Measurements from ENCODE around the gene NMT1. TPM values are rescaled to one million over a fixed set of nuclear protein-coding genes. Genes with fewer than 3 reads are reported as not detected.
A peak's percentile ranks its signal among the peaks of the same experiment; 100 is the strongest.

NMT1 gene
- total RNA-seq, 2 donors from 2014 or later: 130 to 270 TPM

DNA sequence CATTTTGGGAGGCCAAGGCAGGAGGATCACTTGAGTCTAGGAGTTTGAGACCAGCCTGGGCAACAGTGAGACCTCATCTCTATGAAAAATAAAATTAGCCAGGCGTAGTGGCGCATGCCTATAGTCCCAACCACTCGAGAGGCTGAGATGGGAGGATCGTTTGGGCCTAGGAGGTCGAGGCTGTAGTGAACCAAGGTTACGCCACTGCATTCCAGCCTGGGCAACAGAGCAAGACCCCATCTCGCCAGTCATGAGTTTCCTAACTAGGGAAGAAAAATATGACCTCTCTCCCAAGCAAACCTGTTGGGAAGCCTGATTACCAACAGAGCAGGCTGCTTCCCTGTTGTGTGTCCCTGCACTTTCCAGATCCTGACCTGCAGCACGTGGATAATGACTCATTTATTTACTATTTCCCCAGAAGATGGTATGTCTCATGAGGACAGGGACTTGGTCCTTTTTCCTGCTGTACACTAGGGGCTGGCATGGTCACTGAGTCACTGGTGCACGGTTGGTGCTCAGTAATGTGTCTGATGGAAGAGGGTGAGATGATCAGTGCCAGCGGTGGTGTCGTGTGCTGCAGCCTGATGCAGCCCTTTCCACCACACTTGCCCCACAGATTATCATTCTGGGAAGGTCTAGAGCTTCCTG is 30.8 kb downstream of the NMT1 start:
- ATAC-seq (no peak), DNase-seq (ENCODE audit: low spot score in 2 of 2) (no peak)
- Mint-ChIP-seq H3K9me3 (no peaks in the 10 kb centered on the region), H3K27ac (peak overlapping the region; percentile 47 to 77), H3K36me3 (peaks cover 12 to 24% of the 10 kb centered on the region in 2 donors)

DNA sequence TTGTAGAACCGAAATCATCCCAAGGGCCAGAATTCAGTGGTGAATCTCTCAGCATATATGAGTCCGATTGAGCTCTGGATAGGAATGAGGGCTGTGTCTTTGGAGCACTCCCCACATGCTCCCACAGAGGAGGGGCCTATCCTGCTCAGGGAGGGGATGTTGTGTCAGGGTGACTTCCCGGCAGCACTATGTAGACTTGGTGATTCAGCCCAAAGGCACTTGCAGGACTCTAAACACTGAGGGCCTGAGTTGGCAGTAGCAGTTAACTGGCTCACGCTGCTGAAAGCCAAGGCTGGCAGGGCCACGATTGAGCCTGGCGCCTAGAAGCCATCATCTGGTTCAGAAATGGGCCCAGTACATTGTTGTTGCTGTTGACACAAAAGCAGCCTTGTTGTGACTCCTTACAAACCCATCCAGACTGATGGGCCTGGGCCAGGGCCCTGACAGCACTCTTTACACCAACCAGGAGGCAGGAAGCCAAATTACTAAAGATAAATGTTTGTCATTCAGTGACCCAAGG is 31.9 kb downstream of the NMT1 start:
- H3K27ac Mint-ChIP-seq: peak overlapping the region in 1 of 2 donors; percentile 72
- DNase-seq (ENCODE audit: low spot score in 2 of 2) (no peak), ATAC-seq (no peak)
- H3K36me3 Mint-ChIP-seq: peaks cover 12 to 26% of the 10 kb centered on the region in 2 donors
- no peaks in the 10 kb centered on the region for H3K9me3 Mint-ChIP-seq

GRCh38 chr17:45093444-45094110 is 32.5 kb downstream of the NMT1 start:
- no peak for ATAC-seq

GRCh38 chr17:45096141-45096540 is 35.0 kb downstream of the NMT1 start:
- Mint-ChIP-seq H3K36me3 (peaks cover 22 to 28% of the 10 kb centered on the region in 2 donors), H3K9me3 (no peaks in the 10 kb centered on the region), H3K27ac (peak overlapping the region; percentile 2 to 35)
- DNase-seq (ENCODE audit: low spot score in 2 of 2): no peak
- ATAC-seq: no peak

More at GRCh38 chr17:45093444-45094110, 32.5 kb downstream of the NMT1 start:
- no peak for DNase-seq (ENCODE audit: low spot score in 2 of 2)
- Mint-ChIP-seq H3K36me3 (peaks cover 14 to 28% of the 10 kb centered on the region in 2 donors), H3K9me3 (no peaks in the 10 kb centered on the region), H3K27ac (peak overlapping the region; percentile 72)

DNA sequence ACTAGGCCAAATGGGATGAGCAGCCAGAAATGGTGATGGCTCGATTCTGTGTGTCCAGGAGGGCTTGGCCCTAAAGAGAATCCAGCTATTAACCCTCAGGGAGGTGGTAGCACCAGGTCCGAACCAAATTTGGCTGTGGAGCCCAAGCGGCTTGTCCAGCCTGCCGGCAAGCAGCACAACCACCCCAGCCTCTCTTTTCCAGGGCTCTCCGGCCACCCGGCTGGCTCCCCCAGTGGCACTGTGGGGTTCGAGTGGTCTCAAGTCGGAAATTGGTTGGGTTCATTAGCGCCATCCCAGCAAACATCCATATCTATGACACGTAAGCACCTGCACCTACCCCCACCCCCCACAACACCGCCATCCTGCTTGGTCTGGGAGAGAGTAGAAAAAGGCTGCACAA is 35.8 kb downstream of the NMT1 start:
- Mint-ChIP-seq H3K36me3 (peaks cover 22 to 26% of the 10 kb centered on the region in 2 donors), H3K27ac (peak overlapping the region in 1 of 2 donors; percentile 29), H3K9me3 (no peaks in the 10 kb centered on the region)
- ATAC-seq (no peak), DNase-seq (ENCODE audit: low spot score in 2 of 2) (no peak)

- no peak for ATAC-seq
- Mint-ChIP-seq H3K9me3 (no peaks in the 10 kb centered on the region), H3K36me3 (peaks cover 22 to 26% of the 10 kb centered on the region in 2 donors), H3K27ac (peak overlapping the region; percentile 73 to 79)
- no peak for DNase-seq (ENCODE audit: low spot score in 2 of 2)
Measured at GRCh38 chr17:45098081-45098868, 37.2 kb downstream of the NMT1 start.

DNA sequence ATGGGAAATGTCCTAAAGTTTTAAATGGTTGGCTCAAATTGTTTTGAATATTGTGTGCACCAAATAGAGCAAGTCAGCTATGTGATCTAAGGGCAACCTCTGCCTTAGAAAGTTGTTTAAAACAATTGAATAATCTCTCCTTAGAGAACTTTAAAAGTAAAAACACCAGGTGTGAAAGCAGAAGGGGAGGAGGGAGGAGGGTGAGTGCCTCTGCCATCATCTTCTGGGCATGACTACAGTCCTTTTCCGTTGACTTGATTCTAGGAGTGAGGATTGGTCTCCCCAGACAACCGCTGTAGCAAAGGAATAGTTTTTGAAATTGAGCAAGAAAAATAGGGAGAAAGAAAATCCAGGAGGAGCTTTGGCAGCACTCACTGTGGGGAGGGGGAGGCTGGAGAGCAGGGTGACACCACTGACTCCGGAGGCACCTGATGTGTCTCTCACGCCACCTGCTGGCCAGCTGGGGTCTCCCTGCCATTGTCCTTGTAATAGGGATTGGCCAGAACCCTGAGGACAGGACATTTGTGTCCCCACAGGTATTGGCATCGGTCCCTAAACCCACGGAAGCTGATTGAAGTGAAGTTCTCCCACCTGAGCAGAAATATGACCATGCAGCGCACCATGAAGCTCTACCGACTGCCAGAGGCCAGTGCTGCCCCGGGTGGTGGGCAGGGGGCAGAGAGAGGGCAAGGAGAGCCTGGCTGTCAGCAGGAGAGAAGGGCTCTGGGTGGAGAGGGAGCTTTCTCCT is 37.9 kb downstream of the NMT1 start:
- H3K27ac Mint-ChIP-seq: peak overlapping the region; percentile 73 to 79
- peaks cover 16 to 25% of the 10 kb centered on the region in 2 donors for H3K36me3 Mint-ChIP-seq

DNA sequence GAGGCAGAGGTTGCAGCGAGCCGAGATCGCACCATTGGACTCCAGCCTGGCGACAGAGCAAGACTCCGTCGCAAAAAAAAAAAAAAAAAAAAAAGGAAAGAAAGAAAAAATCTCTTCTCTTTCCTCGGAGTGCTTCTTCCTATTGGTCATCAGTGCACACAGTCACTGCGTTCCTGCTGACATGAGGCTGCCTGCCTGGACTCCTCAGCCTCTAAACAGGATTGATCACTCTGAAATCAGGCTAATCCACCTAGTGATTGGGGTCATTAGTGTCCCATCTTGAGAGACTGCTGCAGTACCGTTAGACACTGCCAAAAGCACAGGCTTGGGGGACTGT is 40.4 kb downstream of the NMT1 start:
- Mint-ChIP-seq H3K27ac (peak overlapping the region in 1 of 2 donors; percentile 29), H3K36me3 (peaks cover 12 to 17% of the 10 kb centered on the region in 2 donors), H3K9me3 (no peaks in the 10 kb centered on the region)
- DNase-seq (ENCODE audit: low spot score in 2 of 2): no peak
- no peak for ATAC-seq

More for the DNA sequence above, 37.9 kb downstream of the NMT1 start:
- ATAC-seq: peak; percentile 89 to 96
- H3K9me3 Mint-ChIP-seq: no peaks in the 10 kb centered on the region
- peak; percentile 71 to 83 for DNase-seq (ENCODE audit: low spot score in 2 of 2)

- ATAC-seq (no peak), DNase-seq (ENCODE audit: low spot score in 2 of 2) (no peak)
- H3K9me3 Mint-ChIP-seq: no peaks in the 10 kb centered on the region
- H3K36me3 Mint-ChIP-seq: peaks cover 10 to 16% of the 10 kb centered on the region in 2 donors
- peak overlapping the region; percentile 3 to 29 for H3K27ac Mint-ChIP-seq
Measured at GRCh38 chr17:45101883-45102811, 41.0 kb downstream of the NMT1 start.

- H3K27ac Mint-ChIP-seq: peak overlapping the region; percentile 3 to 29
- ATAC-seq (no peak), DNase-seq (ENCODE audit: low spot score in 2 of 2) (no peak)
- H3K36me3 Mint-ChIP-seq: peaks cover 10 to 16% of the 10 kb centered on the region in 2 donors
- no peaks in the 10 kb centered on the region for H3K9me3 Mint-ChIP-seq
Measured at GRCh38 chr17:45102856-45103255, 41.7 kb downstream of the NMT1 start.

GRCh38 chr17:45103269-45103795 is 42.2 kb downstream of the NMT1 start:
- no peak for ATAC-seq
- no peak overlapping the region for H3K27ac Mint-ChIP-seq
- DNase-seq (ENCODE audit: low spot score in 2 of 2): no peak
- H3K9me3 Mint-ChIP-seq: no peaks in the 10 kb centered on the region
- peaks cover 10 to 12% of the 10 kb centered on the region in 2 donors for H3K36me3 Mint-ChIP-seq

GRCh38 chr17:45104029-45104428 is 42.9 kb downstream of the NMT1 start:
- ATAC-seq (no peak), DNase-seq (ENCODE audit: low spot score in 2 of 2) (no peak)
- peaks cover 4 to 12% of the 10 kb centered on the region in 2 donors for H3K36me3 Mint-ChIP-seq
- no peak overlapping the region for H3K27ac Mint-ChIP-seq
- H3K9me3 Mint-ChIP-seq: no peaks in the 10 kb centered on the region

DNA sequence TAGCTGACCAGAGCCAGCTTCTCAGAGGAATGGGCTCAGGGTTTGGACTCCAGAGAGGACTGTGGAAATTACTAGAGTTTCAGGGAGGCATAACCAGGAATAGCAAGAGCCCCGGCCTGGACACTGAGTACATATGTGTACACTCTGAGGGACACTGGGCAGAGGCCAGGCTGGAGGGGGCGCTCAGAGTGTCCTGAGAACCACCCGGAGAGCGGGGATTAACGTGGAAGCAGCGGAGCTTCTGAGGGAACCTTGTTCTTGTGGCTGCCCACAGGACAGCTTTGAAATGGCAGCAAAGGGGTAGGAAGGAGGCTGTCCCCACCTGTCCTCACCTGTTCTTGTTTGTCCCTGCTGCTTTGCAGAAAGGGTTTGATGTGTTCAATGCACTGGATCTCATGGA is 43.4 kb downstream of the NMT1 start:
- no peak overlapping the region for H3K27ac Mint-ChIP-seq
- peaks cover 0 to 8% of the 10 kb centered on the region in 2 donors for H3K36me3 Mint-ChIP-seq
- DNase-seq (ENCODE audit: low spot score in 2 of 2): no peak
- H3K9me3 Mint-ChIP-seq: no peaks in the 10 kb centered on the region
- ATAC-seq: no peak

GRCh38 chr17:45104907-45105624 is 43.9 kb downstream of the NMT1 start:
- no peaks in the 10 kb centered on the region for H3K9me3 Mint-ChIP-seq
- ATAC-seq (no peak), DNase-seq (ENCODE audit: low spot score in 2 of 2) (no peak)
- peaks cover 0 to 8% of the 10 kb centered on the region in 2 donors for H3K36me3 Mint-ChIP-seq
- H3K27ac Mint-ChIP-seq: no peak overlapping the region

- Mint-ChIP-seq H3K36me3 (peaks cover 0 to 8% of the 10 kb centered on the region in 2 donors), H3K9me3 (no peaks in the 10 kb centered on the region), H3K27ac (no peak overlapping the region)
- DNase-seq (ENCODE audit: low spot score in 2 of 2): no peak
- no peak for ATAC-seq
Measured at GRCh38 chr17:45106096-45106495, 45.0 kb downstream of the NMT1 start.

Measured in activated naive CD4-positive, alpha-beta T cell treated with anti-CD3 and anti-CD28 coated beads, Interleukin-2, amount 50 U/mL, for 72 hours (primary cell).